COLO668 (cell line): ENCODE results near the gene ITSN2.
"Not testable (repeated sequence)": the region's sequence is repeated elsewhere in the genome, so short reads cannot be mapped to it uniquely, and the experiment has no call there.

Experiments used
- DNase-seq: peaks from one replicate; lab custom pipeline; 2025; ENCODE audit not compliant: unreplicated experiment; lab: John Stamatoyannopoulos, UW

Gene ITSN2

GRCh38 chr2:24360050-24360962, at the start of gene ITSN2:
Gene ITSN2 (minus strand): TSS chr2:24360536. CDS start chr2:24328082, 32,454 bp downstream.
- DNase-seq = peak; percentile 86

GRCh38 chr2:24409171-24409570, 48.8 kb upstream of the ITSN2 start:
- DNase-seq = no peak

GRCh38 chr2:24408704-24409103, 48.4 kb upstream of the ITSN2 start:
- DNase-seq = not testable (repeated sequence)

GRCh38 chr2:24404491-24404921, 44.2 kb upstream of the ITSN2 start:
- no peak for DNase-seq

GRCh38 chr2:24403832-24404212, 43.5 kb upstream of the ITSN2 start:
- no peak for DNase-seq

- no peak for DNase-seq
These were observed 43.0 kb upstream of the ITSN2 start for GRCh38 chr2:24403168-24403831.

GRCh38 chr2:24402242-24403097, 42.1 kb upstream of the ITSN2 start:
- no peak for DNase-seq

GRCh38 chr2:24400207-24400907, 40.0 kb upstream of the ITSN2 start:
- DNase-seq = peak; percentile 28

GRCh38 chr2:24399434-24400206, 39.3 kb upstream of the ITSN2 start:
- peak; percentile 28 for DNase-seq

GRCh38 chr2:24394998-24395397, 34.7 kb upstream of the ITSN2 start:
- DNase-seq = no peak

- DNase-seq = no peak
These were observed 32.3 kb upstream of the ITSN2 start for GRCh38 chr2:24392542-24393059.

GRCh38 chr2:24385366-24385765, 25.0 kb upstream of the ITSN2 start:
- DNase-seq = no peak

- DNase-seq = peak; percentile 42
These were observed 22.2 kb upstream of the ITSN2 start for GRCh38 chr2:24382363-24383073.

GRCh38 chr2:24380820-24381219, 20.5 kb upstream of the ITSN2 start:
- no peak for DNase-seq

GRCh38 chr2:24375349-24376087, 15.2 kb upstream of the ITSN2 start:
- DNase-seq = no peak

GRCh38 chr2:24374301-24374700, 14.0 kb upstream of the ITSN2 start:
- DNase-seq = no peak

- no peak for DNase-seq
These were observed 11.7 kb upstream of the ITSN2 start for GRCh38 chr2:24372033-24372432.

GRCh38 chr2:24365826-24366225, 5.5 kb upstream of the ITSN2 start:
- DNase-seq = no peak
